DND-41 (cell line): ENCODE data around the gene SND1.

Experiments
- EZH2 ChIP-seq: IDR thresholded peaks from 3 replicates; pipeline ENCODE4 v1.6.1; 2012; ENCODE audit warnings: borderline replicate concordance, low read depth, mild to moderate bottlenecking, moderate library complexity, low read length, inconsistent platforms; ENCODE audit not compliant: severe bottlenecking
- TF ChIP-seq, protein P1 (sequence below): IDR thresholded peaks from 2 replicates; pipeline ENCODE4 v1.5.1; 2012; ENCODE audit warnings: borderline replicate concordance, low read length, moderate library complexity, mild to moderate bottlenecking; ENCODE audit not compliant: poor library complexity, severe bottlenecking; ENCODE audit errors: extremely low read depth

DNA sequence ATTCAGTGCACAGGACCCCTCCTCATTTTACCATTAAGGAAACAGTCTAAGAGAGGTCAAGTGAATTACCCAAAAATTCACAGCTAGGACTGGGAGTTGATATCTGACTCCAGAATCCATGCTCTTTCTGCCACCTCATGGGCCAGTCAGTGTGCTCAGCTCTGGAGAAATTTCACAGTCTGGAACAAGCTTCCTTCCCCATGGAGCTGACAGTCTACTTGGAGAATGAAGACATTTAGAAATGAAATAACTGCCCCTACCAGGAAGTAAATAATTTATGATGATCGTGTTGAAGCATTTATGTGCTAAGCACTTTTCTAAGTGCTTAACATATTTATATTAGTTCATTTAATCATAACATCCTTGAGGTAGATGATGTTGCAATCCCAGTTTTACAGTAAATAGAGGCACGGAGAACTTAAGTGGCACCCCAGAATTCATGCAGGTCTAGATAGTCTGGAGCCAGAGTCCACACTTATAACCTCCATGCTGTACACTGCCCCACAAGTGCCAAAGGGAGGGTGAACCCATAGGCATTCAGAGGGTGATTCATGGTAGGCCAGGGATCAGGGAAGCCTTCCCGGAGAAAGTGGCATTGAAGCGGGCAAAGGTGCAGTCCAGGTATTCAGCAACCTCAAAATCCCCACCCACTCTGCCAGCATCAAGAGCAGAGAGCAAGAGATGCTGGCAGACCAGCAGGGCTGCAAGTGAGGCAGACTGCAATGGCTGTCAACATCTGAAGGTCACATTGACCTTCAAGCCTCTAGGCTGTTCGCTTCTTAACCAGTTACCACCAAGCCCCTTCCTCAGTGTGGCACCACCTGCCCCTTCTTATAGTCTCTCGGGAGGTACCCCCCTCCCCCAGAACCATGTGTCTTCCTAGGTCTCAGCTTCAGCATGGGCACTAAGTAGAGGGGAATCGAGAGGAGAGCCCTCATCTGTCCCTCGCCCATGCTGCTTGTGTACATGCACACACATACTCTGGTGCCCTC is 417.7 kb downstream of the SND1 start:
- TF ChIP-seq EZH2, result no peak
- TF ChIP-seq, protein P1, sequence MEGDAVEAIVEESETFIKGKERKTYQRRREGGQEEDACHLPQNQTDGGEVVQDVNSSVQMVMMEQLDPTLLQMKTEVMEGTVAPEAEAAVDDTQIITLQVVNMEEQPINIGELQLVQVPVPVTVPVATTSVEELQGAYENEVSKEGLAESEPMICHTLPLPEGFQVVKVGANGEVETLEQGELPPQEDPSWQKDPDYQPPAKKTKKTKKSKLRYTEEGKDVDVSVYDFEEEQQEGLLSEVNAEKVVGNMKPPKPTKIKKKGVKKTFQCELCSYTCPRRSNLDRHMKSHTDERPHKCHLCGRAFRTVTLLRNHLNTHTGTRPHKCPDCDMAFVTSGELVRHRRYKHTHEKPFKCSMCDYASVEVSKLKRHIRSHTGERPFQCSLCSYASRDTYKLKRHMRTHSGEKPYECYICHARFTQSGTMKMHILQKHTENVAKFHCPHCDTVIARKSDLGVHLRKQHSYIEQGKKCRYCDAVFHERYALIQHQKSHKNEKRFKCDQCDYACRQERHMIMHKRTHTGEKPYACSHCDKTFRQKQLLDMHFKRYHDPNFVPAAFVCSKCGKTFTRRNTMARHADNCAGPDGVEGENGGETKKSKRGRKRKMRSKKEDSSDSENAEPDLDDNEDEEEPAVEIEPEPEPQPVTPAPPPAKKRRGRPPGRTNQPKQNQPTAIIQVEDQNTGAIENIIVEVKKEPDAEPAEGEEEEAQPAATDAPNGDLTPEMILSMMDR, result no peak
